HG03469 (cell line): Measurements from ENCODE around the gene LMX1B.

Experiments
- ATAC-seq: cut with Tn5 transposase; IDR thresholded peaks from one replicate; pipeline ENCODE4 v1.9.1; 2021; ENCODE audit warnings: mild to moderate bottlenecking, moderate library complexity, moderate number of reproducible peaks; ENCODE audit not compliant: unreplicated experiment

LMX1B gene

GRCh38 chr9:126604059-126605055 is 9.4 kb upstream of the LMX1B start:
- no peak for ATAC-seq

GRCh38 chr9:126605792-126606482 is 7.8 kb upstream of the LMX1B start:
- ATAC-seq, result no peak

GRCh38 chr9:126606483-126606870 is 7.3 kb upstream of the LMX1B start:
- ATAC-seq, result no peak

- no peak for ATAC-seq
These were observed 6.6 kb upstream of the LMX1B start for GRCh38 chr9:126607086-126607485.

- no peak for ATAC-seq
These were observed 6.0 kb upstream of the LMX1B start for GRCh38 chr9:126607731-126608130.

GRCh38 chr9:126608551-126608950 is 5.2 kb upstream of the LMX1B start:
- no peak for ATAC-seq

GRCh38 chr9:126609191-126609590 is 4.5 kb upstream of the LMX1B start:
- ATAC-seq, result no peak

GRCh38 chr9:126609711-126610388 is 3.9 kb upstream of the LMX1B start:
- ATAC-seq, result no peak

GRCh38 chr9:126611193-126611591 is 2.5 kb upstream of the LMX1B start:
- ATAC-seq, result no peak

GRCh38 chr9:126611592-126612325 is 2.0 kb upstream of the LMX1B start:
- no peak for ATAC-seq

- no peak for ATAC-seq
These were observed 1.4 kb upstream of the LMX1B start for GRCh38 chr9:126612326-126612812.

- ATAC-seq, result no peak
These were observed 701 bp upstream of the LMX1B start for GRCh38 chr9:126612813-126613641.

GRCh38 chr9:126614088-126614454 is 343 bp downstream of the LMX1B start:
- no peak for ATAC-seq

GRCh38 chr9:126614455-126615244 is 922 bp downstream of the LMX1B start:
- no peak for ATAC-seq

GRCh38 chr9:126615245-126615790 is 1.6 kb downstream of the LMX1B start:
- no peak for ATAC-seq

GRCh38 chr9:126615791-126616447 is 2.2 kb downstream of the LMX1B start:
- ATAC-seq, result no peak

- no peak for ATAC-seq
These were observed 2.8 kb downstream of the LMX1B start for GRCh38 chr9:126616521-126616976.
